K562 (cell line): Measurements from ENCODE around the gene ORAI3. TPM values are rescaled to one million over a fixed set of nuclear protein-coding genes. Genes with fewer than 3 reads are reported as not detected.

Experiments used
- CBFA2T3 ChIP-seq: fragments of 450-650 bp; IDR thresholded peaks from 2 replicates; pipeline ENCODE4 v1.6.1; 2017
- CREB3 ChIP-seq: fragments of 450-650 bp; conservative IDR thresholded peaks from 2 replicates; pipeline ENCODE4 v1.6.1; 2016; ENCODE audit warnings: missing genetic modification characterization, low read depth, mild to moderate bottlenecking, missing compliant biosample characterization, moderate library complexity
- ESRRB ChIP-seq: fragments of 250-450 bp; sonication (Bioruptor Pico); IDR thresholded peaks from 2 replicates; pipeline ENCODE4 v1.5.0; 2020; ENCODE audit warnings: mild to moderate bottlenecking, moderate library complexity, borderline replicate concordance
- ETV6 ChIP-seq, 3 experiments: fragments of 150-350 bp in 1 of 3; sonication (generic) in 1 of 3; formaldehyde crosslinking in 1 of 3; IDR thresholded peaks; 2 replicates each; pipeline versions ENCODE4 v1.6.1 to v1.8.0; 2014 to 2022; ENCODE audit warnings: borderline replicate concordance in 2 of 3, low read depth in 2 of 3, antibody characterized with exemption in 1 of 3, low read length in 1 of 3, mild to moderate bottlenecking in 1 of 3, missing genetic modification reagents in 1 of 3
- HINFP ChIP-seq: fragments of 450-650 bp; conservative IDR thresholded peaks from 2 replicates; pipeline ENCODE4 v1.6.1; 2016; ENCODE audit warnings: missing genetic modification characterization, low read depth, mild to moderate bottlenecking, control low read depth, missing compliant biosample characterization
- KDM2B ChIP-seq: fragments of 250-450 bp; sonication (Bioruptor Pico); IDR thresholded peaks from 2 replicates; pipeline ENCODE4 v1.8.0; 2021; ENCODE audit warnings: mild to moderate bottlenecking, moderate library complexity
- KDM4B ChIP-seq, 2 experiments: fragments of 450-650 bp in 1 of 2; sonication (generic) in 1 of 2; IDR thresholded peaks; 2 replicates each; pipeline ENCODE4 v1.6.1; 2016 to 2017; ENCODE audit warnings: borderline replicate concordance in 2 of 2, antibody characterized with exemption in 1 of 2, low read depth in 1 of 2, mild to moderate bottlenecking in 1 of 2
- KLF16 ChIP-seq: IDR thresholded peaks from 2 replicates; pipeline ENCODE4 v1.6.1; 2016; ENCODE audit warnings: antibody characterized with exemption
- MECOM ChIP-seq: fragments of 250-450 bp; sonication (Bioruptor Pico); IDR thresholded peaks from 2 replicates; pipeline ENCODE4 v1.8.0; 2022; ENCODE audit warnings: inconsistent platforms
- NR2C1 ChIP-seq, 2 experiments: fragments of 450-650 bp; IDR thresholded peaks; 2 replicates each; pipeline ENCODE4 v1.6.1; 2017; ENCODE audit warnings: mild to moderate bottlenecking in 2 of 2, antibody characterized with exemption in 1 of 2, inconsistent platforms in 1 of 2, missing compliant biosample characterization in 1 of 2, missing genetic modification characterization in 1 of 2
- PHB ChIP-seq: fragments of 250-450 bp; sonication (Bioruptor Pico); IDR thresholded peaks from 2 replicates; pipeline ENCODE4 v1.5.0; 2021
- PHB2 ChIP-seq: fragments of 450-650 bp; IDR thresholded peaks from 2 replicates; pipeline ENCODE4 v1.6.1; 2017; ENCODE audit warnings: low read depth
- PRPF4 ChIP-seq: fragments of 200-400 bp; formaldehyde crosslinking; IDR thresholded peaks from one replicate; pipeline ENCODE4 v1.6.1; 2017; ENCODE audit warnings: low read length, low read depth, mild to moderate bottlenecking; ENCODE audit not compliant: insufficient read depth, poor library complexity, severe bottlenecking
- SMAD1 ChIP-seq: fragments of 150-350 bp; IDR thresholded peaks from 2 replicates; pipeline ENCODE4 v1.6.1; 2014; ENCODE audit warnings: low read length, low read depth; ENCODE audit not compliant: partially characterized antibody
- SREBF2 ChIP-seq: sonication (generic); formaldehyde crosslinking; IDR thresholded peaks from 2 replicates; pipeline ENCODE4 v1.4.0; 2020; ENCODE audit warnings: mild to moderate bottlenecking, missing genetic modification reagents
- TEAD4 ChIP-seq, 2 experiments: sonication (generic) in 1 of 2; formaldehyde crosslinking in 1 of 2; IDR thresholded peaks; 2 replicates each; pipeline versions ENCODE4 v1.6.1 to v1.8.0; 2012 to 2022; ENCODE audit warnings: borderline replicate concordance in 1 of 2, inconsistent platforms in 1 of 2, low read length in 1 of 2, mild to moderate bottlenecking in 1 of 2, missing genetic modification reagents in 1 of 2
- TRIM28 ChIP-seq: fragments of 450-650 bp; IDR thresholded peaks from 2 replicates; pipeline ENCODE4 v1.6.1; 2017
- XRCC4 ChIP-seq: IDR thresholded peaks from one replicate; pipeline ENCODE4 v1.6.1; 2011; ENCODE audit not compliant: insufficient read depth, insufficient read length; ENCODE audit errors: extremely low read depth
- ZNF121 ChIP-seq: sonication (generic); formaldehyde crosslinking; conservative IDR thresholded peaks from 2 replicates; pipeline ENCODE4 v1.8.0; 2022; ENCODE audit warnings: missing genetic modification reagents
- ZNF133 ChIP-seq: fragments of 250-450 bp; sonication (Bioruptor Pico); IDR thresholded peaks from 2 replicates; pipeline ENCODE4 v1.4.0; 2020; ENCODE audit warnings: mild to moderate bottlenecking
- ZNF175 ChIP-seq: fragments of 200-800 bp; sonication (Bioruptor generic); IDR thresholded peaks from 2 replicates; pipeline ENCODE4 v1.6.1; 2016; ENCODE audit warnings: low read depth, mild to moderate bottlenecking, missing genetic modification characterization, missing compliant biosample characterization
- ZNF398 ChIP-seq: fragments of 250-450 bp; sonication (Bioruptor Pico); IDR thresholded peaks from 2 replicates; pipeline ENCODE4 v1.8.0; 2021; ENCODE audit warnings: moderate library complexity, mild to moderate bottlenecking, inconsistent platforms
- ZNF695 ChIP-seq: fragments of 450-650 bp; formaldehyde crosslinking; IDR thresholded peaks from 2 replicates; pipeline ENCODE4 v1.4.0; 2020; ENCODE audit warnings: mild to moderate bottlenecking, moderate library complexity
- polyA plus RNA-seq, 8 experiments: library from polyadenylated mRNA; depleted of rRNA in 4 of 8; stranded (reverse) in 5 of 8; unstranded in 3 of 8; fragments of >200 nt; fragmentation: Nextera tagmentation in 2 of 8; fragmentation: Illumina TruSeq in 1 of 8; extraction: Ambion mirVana in 2 of 8; extraction: Trizol in 1 of 8; gene quantifications; 2 replicates each; pipeline versions ENCODE4 v1.2.1 to v1.2.3, GENCODE V29; 2011 to 2014; ENCODE audit warnings: inconsistent platforms in 1 of 8, missing spikeins in 1 of 8
- total RNA-seq, 7 experiments: library from RNA; depleted of rRNA in 6 of 7; stranded (reverse); fragments of >200 nt in 6 of 7; fragmentation: Illumina TruSeq in 2 of 7; extraction: Trizol in 2 of 7; gene quantifications; 2 replicates each; pipeline versions ENCODE4 v1.2.1 to v1.2.3, GENCODE V29; 2011 to 2021; ENCODE audit warnings: low replicate concordance in 1 of 7

ORAI3 gene
- total and polyA plus RNA-seq, 9 of the 15 experiments (the other 6 are each of a cell fraction or from before 2014, with no cell fraction given), result 4.9 to 23.3 (median 14.1) TPM

GRCh38 chr16:30956601-30957455 lies 8.0 kb downstream of the ORAI3 start (continued):
- peak; percentile 36; the same call in 1 of the 2 replicates for TF ChIP-seq HINFP
- TF ChIP-seq CREB3 (tag), result no peak
- TF ChIP-seq NR2C1 (IDR thresholded peaks at IDR 0.05), result no peak
- no peak for TF ChIP-seq NR2C1 (tag; IDR thresholded peaks at IDR 0.05)
- 0 out of 2 replicates have a peak, but pooled peaks have one; percentile 29 for TF ChIP-seq ZNF121
- TF ChIP-seq MECOM (CRISPR knock-in tag), result no peak
- no peak for TF ChIP-seq PHB (CRISPR knock-in tag)
- TF ChIP-seq XRCC4, result no peak
- TF ChIP-seq TEAD4 (IDR thresholded peaks at IDR 0.05; ENCODE audit: low read length), result peak; percentile 52; the same call in 1 of the 2 replicates
- no peak for TF ChIP-seq TEAD4 (CRISPR knock-in tag; IDR thresholded peaks at IDR 0.05; ENCODE audit: borderline replicate concordance)
- no peak for TF ChIP-seq SMAD1
- TF ChIP-seq ZNF398 (CRISPR knock-in tag), result no peak
- 0 out of 2 replicates have a peak, but pooled peaks have one; percentile 52 for TF ChIP-seq ZNF175
- no peak for TF ChIP-seq KLF16
- TF ChIP-seq PHB2, result no peak
- TF ChIP-seq SREBF2, result no peak
- TF ChIP-seq ESRRB (CRISPR knock-in tag), result no peak
- TF ChIP-seq ETV6 (IDR thresholded peaks at IDR 0.05; ENCODE audit: borderline replicate concordance in 1 of 2, low read depth in 2 of 2, low read length in 1 of 2), result no peak
- no peak for TF ChIP-seq ETV6 (CRISPR knock-in tag; IDR thresholded peaks at IDR 0.05; ENCODE audit: borderline replicate concordance)
- TF ChIP-seq TRIM28, result peak; percentile 30; the same call in 1 of the 2 replicates
- no peak for TF ChIP-seq KDM4B (IDR thresholded peaks at IDR 0.05; ENCODE audit: borderline replicate concordance in 2 of 2, low read depth in 1 of 2)
- TF ChIP-seq ZNF695 (CRISPR knock-in tag), result no peak
- TF ChIP-seq KDM2B, result no peak
- no peak for TF ChIP-seq ZNF133
- TF ChIP-seq CBFA2T3, result no peak
- no peak for TF ChIP-seq PRPF4
